ENCODE data around the gene EYS.

The EYS gene

DNA sequence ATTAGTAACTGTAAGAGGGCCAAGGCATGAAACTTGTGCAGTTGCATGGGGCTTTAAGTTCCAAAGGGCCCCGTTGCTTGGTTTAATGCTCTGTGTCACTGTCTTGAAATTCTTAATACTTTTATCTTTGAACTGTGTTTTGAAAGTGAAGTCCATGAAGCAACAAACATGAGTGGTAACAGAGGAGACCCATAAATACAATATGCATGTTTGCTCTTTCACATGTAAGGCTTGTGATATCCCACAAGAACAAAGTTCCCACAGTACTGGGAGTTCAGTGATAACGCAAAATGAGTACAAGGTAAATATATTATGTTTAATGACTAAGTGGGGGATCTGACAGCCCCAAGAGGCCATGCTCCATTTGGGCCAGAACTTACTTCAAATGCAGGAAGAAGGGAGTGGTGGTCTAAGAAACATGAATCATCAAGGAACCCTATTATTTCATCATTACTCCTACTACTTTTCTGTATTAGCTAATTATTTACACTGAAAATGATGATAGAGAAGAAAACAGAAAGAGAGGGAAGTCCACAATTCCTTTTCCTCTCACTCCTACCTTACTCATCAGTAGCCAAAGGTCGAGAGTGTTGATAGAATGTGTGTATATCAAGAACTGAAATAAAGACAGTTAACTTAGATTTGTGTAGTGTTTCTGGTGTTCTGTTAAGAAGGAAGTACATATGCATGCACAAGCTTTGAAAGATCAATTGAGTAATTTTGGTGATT lies 1914.1 kb downstream of the EYS start:
- TF ChIP-seq CTCF (IDR thresholded peaks at IDR 0.05; ENCODE audit: insufficient read depth, low read depth, low read length, missing control alignments), result no peak
- H3K4me3 ChIP-seq (ENCODE audit: low read depth, low read length), result no peak overlapping the region
- DNase-seq (ENCODE audit: low read depth), result no peak

DNA sequence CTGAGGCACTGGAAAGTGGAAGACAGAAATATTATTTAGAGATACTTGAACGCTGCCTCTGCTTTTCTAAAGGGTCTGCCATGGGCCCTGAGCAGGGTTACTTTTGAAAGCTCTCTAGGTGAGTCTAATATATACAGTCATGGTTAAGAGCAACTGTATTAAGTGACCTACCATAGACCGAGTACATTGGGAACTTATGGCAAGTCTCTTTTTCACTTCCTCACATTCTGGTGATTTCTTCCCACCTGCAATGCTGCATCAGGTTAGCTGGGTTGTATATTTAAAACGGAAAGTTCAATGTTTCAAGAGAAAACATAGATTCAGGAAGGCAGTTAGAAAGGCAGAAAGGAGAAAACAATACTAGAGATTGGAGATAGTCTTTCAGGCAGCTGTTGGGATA lies 1916.7 kb downstream of the EYS start:
- DNase-seq (ENCODE audit: low read depth), result peak; percentile 22
- no peak for TF ChIP-seq CTCF (IDR thresholded peaks at IDR 0.05; ENCODE audit: insufficient read depth, low read depth, low read length, missing control alignments)

DNA sequence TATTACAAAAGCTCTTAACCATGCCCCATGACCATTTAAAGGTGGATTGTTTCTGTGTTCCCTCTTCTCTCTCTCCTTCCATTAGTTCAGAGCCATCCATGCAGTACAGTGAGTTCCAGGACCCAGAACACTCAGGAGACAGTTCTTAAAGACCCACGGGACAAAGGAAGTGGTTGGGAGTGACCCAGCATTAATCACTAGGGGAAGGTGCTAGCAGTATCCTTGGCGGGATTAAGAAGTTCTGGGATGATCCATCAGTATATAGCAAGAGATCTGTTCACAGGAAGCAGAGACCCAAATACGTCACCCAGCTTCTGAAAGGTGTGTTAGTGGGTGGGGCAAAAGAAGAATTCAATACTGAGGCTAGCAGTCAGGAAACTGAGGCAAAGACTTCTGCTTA lies 1917.3 kb downstream of the EYS start:
- TF ChIP-seq CTCF (IDR thresholded peaks at IDR 0.05; ENCODE audit: insufficient read depth, low read depth, low read length, missing control alignments), result no peak
- H3K4me3 ChIP-seq (ENCODE audit: low read depth, low read length), result no peak overlapping the region
- DNase-seq (ENCODE audit: low read depth), result no peak

More for the DNA sequence above, 1916.7 kb downstream of the EYS start:
- no peak overlapping the region for H3K4me3 ChIP-seq (ENCODE audit: low read depth, low read length)

DNA sequence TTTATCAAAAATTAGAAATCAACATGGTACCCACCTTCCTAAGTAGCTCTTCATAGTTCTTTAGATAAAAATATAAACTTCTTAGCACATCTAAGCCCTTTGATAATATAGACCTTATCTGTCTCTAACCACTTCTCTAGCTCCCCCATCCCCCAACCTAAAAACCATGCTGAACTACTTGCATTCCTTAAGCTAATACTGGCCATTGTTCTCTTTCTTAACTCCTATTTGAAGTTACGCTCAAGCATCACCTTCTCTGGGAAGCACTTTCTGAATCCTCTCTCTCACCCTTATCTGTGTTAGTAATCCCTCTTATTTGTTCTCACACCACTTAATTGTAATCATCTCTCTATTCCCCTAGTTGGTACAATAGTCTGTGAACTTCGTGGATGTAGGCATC lies 1918.5 kb downstream of the EYS start:
- TF ChIP-seq CTCF (IDR thresholded peaks at IDR 0.05; ENCODE audit: insufficient read depth, low read depth, low read length, missing control alignments), result no peak
- DNase-seq (ENCODE audit: low read depth), result no peak
- H3K4me3 ChIP-seq (ENCODE audit: low read depth, low read length), result no peak overlapping the region

DNA sequence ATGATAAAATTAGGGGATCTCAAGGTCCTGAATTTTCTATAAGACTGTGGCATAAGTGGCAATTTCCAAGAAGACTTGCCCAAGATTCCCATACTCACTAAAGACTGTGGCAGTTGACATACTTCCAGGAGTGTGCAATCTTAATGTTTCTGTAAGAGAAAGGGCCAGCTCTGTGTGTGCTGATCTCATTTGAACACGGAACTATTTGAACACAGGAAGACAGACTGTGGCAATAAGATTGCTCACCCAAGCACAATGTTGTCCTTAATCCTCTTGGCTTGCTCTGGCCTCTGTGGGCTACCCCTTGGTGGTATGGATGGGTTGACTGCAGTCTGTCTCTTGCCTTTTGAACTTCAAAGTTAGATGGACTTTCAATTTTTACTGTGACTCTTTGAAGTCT lies 1920.0 kb downstream of the EYS start:
- DNase-seq (ENCODE audit: low read depth), result no peak
- no peak for TF ChIP-seq CTCF (IDR thresholded peaks at IDR 0.05; ENCODE audit: insufficient read depth, low read depth, low read length, missing control alignments)
- H3K4me3 ChIP-seq (ENCODE audit: low read depth, low read length), result no peak overlapping the region

DNA sequence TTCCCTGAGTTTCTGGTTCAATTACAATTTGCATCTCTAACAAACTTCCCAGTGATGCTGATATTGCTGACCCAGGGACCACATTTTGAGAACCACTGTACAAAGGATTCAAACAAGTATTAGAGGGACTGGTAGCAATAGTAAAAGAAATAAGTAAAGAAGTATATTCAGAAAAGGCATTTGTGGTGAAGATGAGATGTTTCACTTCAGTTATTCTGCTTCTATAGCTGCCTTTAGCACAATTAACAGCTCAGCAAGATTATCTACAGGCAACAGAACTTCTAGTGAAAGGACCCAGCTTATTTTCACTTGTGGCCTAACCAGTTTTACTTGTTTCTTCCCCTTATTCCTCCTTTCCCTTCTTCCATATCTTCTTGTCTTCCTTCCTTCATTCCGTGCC lies 1922.0 kb downstream of the EYS start:
- TF ChIP-seq CTCF (IDR thresholded peaks at IDR 0.05; ENCODE audit: insufficient read depth, low read depth, low read length, missing control alignments), result no peak
- DNase-seq (ENCODE audit: low read depth), result no peak
- no peak overlapping the region for H3K4me3 ChIP-seq (ENCODE audit: low read depth, low read length)

- H3K4me3 ChIP-seq (ENCODE audit: low read depth, low read length), result no peak overlapping the region
- no peak for DNase-seq (ENCODE audit: low read depth)
- no peak for TF ChIP-seq CTCF (IDR thresholded peaks at IDR 0.05; ENCODE audit: insufficient read depth, low read depth, low read length, missing control alignments)
These were observed 1923.9 kb downstream of the EYS start for GRCh38 chr6:63783096-63783495.
